ENCODE results near the gene PARVB. TPM values are rescaled to one million over a fixed set of nuclear protein-coding genes. Genes with fewer than 3 reads are reported as not detected.
A peak's percentile ranks its signal among the peaks of the same experiment; 100 is the strongest.

The PARVB gene
- total and polyA plus RNA-seq, 2 of the 8 experiments (the other 6 are each of a cell fraction or from before 2014, with no cell fraction given), result 14.5 to 18.6 TPM

DNA sequence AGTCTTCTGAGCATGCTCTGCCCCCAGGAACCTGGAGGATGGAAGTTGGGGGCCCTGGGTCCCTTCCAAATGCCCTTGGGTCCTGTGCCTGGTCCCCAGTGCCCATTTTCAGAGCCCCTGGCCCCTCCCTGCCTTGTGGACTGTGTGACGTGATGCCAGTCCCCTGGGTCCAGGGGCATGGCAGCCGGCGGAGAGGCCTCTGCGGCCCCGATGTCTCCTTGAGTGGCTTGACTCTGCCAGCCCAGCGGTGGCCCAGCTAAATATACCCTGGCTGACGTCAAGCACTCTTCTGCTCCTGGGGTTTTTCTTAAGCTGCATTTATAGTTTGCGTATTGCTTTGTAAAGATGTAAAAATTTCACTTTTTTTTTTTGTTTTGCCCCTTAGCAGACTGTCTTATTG lies 121.4 kb downstream of the PARVB start:
- Histone ChIP-seq H3K9me3 (ENCODE audit: insufficient read depth in 2 of 2, low read depth in 1 of 2, low read length in 1 of 2) (no peaks in the 10 kb centered on the region), H3K56ac (replicated peaks; ENCODE audit: insufficient read length, low read depth, low read length) (peak overlapping the region; percentile 94), H2BK5ac (ENCODE audit: low read depth, low read length) (peak overlapping the region; percentile 100), H3K36me3 (ENCODE audit: control insufficient read depth in 2 of 4, insufficient read depth in 4 of 4, low read length in 3 of 4) (no peaks in the 10 kb centered on the region), H3K23me2 (ENCODE audit: low read depth, low read length) (peaks cover 7% of the 10 kb centered on the region), H3K4me3 (ENCODE audit: extremely low read depth in 1 of 4, insufficient read depth in 2 of 4, low read depth in 3 of 4, low read length in 4 of 4) (no peak overlapping the region), H3K9ac (replicated peaks in 1 of 4; ENCODE audit: extremely low read depth in 1 of 4, low read depth in 3 of 4, low read length in 3 of 4) (no peak overlapping the region), H3K4me1 (replicated peaks in 1 of 4; ENCODE audit: control insufficient read depth in 3 of 4, insufficient read depth in 4 of 4, low read length in 3 of 4) (peaks cover 19 to 48% (median 41%) of the 10 kb centered on the region in 4 experiments), H3K4me2 (ENCODE audit: insufficient read depth in 1 of 2, low read depth in 2 of 2, low read length in 2 of 2) (peak overlapping the region in 1 of 2 experiments; percentile 76; a peak in 1 of 4 replicates), H4K5ac (ENCODE audit: insufficient read length, low read depth, low read length) (peak overlapping the region; percentile 45), H2AFZ (ENCODE audit: low read length) (no peak overlapping the region), H2AK5ac (ENCODE audit: low read depth, low read length) (peak overlapping the region; percentile 43), H3K18ac (ENCODE audit: extremely low read depth, low read length) (peak overlapping the region; percentile 99; the same call in 1 of the 2 replicates), H3K79me1 (ENCODE audit: low read depth, low read length) (no peaks in the 10 kb centered on the region), H2BK15ac (ENCODE audit: low read length) (no peak overlapping the region), H4K91ac (replicated peaks; ENCODE audit: insufficient read length, low read length) (peak overlapping the region; percentile 100), H4K20me1 (replicated peaks in 1 of 2; ENCODE audit: control insufficient read depth in 1 of 2, insufficient read depth in 2 of 2, low read length in 2 of 2) (peaks cover 0 to 4% of the 10 kb centered on the region in 2 experiments), H3K27me3 (replicated peaks in 1 of 4; ENCODE audit: control insufficient read depth in 3 of 4, extremely low read depth in 1 of 4, insufficient read depth in 3 of 4, low read length in 3 of 4) (no peaks in the 10 kb centered on the region), H3K79me2 (ENCODE audit: control insufficient read depth in 1 of 2, insufficient read depth in 2 of 2, low read length in 2 of 2) (no peaks in the 10 kb centered on the region), H2BK20ac (ENCODE audit: low read length) (peak overlapping the region; percentile 89; the same call in 1 of the 2 replicates), H3K14ac (ENCODE audit: insufficient read length) (no peak overlapping the region), H2BK12ac (ENCODE audit: low read depth, low read length) (peak overlapping the region; percentile 45), H3K27ac (ENCODE audit: low read depth, low read length) (peak overlapping the region; percentile 12; the same call in 1 of the 2 replicates), H2BK120ac (replicated peaks; ENCODE audit: low read depth, low read length) (peak overlapping the region; percentile 100), H3K23ac (ENCODE audit: insufficient read length) (no peak overlapping the region), H3K4ac (replicated peaks; ENCODE audit: insufficient read length, low read depth, low read length) (peak overlapping the region; percentile 24), H4K8ac (ENCODE audit: extremely low read depth, insufficient read depth, low read length) (peak overlapping the region; percentile 62)
- FAIRE-seq, result no peak
- WGBS, 2 experiments (ENCODE audit: extremely low coverage in 1 of 2, insufficient coverage in 1 of 2, insufficient read length in 1 of 2, insufficient replicate concordance in 2 of 2, low coverage in 1 of 2, low lambda C conversion rate in 2 of 2, missing lambda C conversion rate in 1 of 2), result 84% methylated on average over 8 of the region's 8 CpGs; no CpG with 5 or more reads in 1 of the 2 experiments
- ChIA-PET POLR2A (ENCODE audit: partially characterized antibody) (interaction anchor here (0.6 to 4.4 kb wide), 7 partner anchors 11 to 117 kb away, joined by 3 to 22 read pairs (median 3); partner anchors contain the start of gene PARVG), CTCF (ENCODE audit: partially characterized antibody) (interaction anchor here (0.6 to 2.6 kb wide), 6 partner anchors 60 to 479 kb away, joined by 3 to 16 read pairs (median 3); no protein-coding TSS in a partner anchor)
- no peak for TF ChIP-seq TBP (IDR thresholded peaks at IDR 0.05; ENCODE audit: low read depth, low read length)
- TF ChIP-seq SIX5 (IDR thresholded peaks at IDR 0.05; ENCODE audit: low read depth, low read length), result no peak
- TF ChIP-seq BCL11A (IDR thresholded peaks at IDR 0.05; ENCODE audit: low read depth in 2 of 2, low read length in 2 of 2), result no peak
- TF ChIP-seq JUND (IDR thresholded peaks at IDR 0.05; ENCODE audit: low read length), result no peak
- TF ChIP-seq, protein P1, sequence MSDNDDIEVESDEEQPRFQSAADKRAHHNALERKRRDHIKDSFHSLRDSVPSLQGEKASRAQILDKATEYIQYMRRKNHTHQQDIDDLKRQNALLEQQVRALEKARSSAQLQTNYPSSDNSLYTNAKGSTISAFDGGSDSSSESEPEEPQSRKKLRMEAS (IDR thresholded peaks at IDR 0.05), result no peak
- no peak for TF ChIP-seq FOSL1 (IDR thresholded peaks at IDR 0.05; ENCODE audit: insufficient read depth, low read depth, low read length)
- no peak for TF ChIP-seq POLR2A (IDR thresholded peaks at IDR 0.05; ENCODE audit: control extremely low read depth in 1 of 2, low read depth in 2 of 2, low read length in 2 of 2)
- no peak for TF ChIP-seq TCF12 (IDR thresholded peaks at IDR 0.05; ENCODE audit: low read depth, low read length)
- no peak for TF ChIP-seq MAFK (IDR thresholded peaks at IDR 0.05; ENCODE audit: low read depth, low read length)
- TF ChIP-seq EZH2 (IDR thresholded peaks at IDR 0.05; ENCODE audit: low read depth, low read length, severe bottlenecking), result no peak
- no peak for DNase-seq (ENCODE audit: low read depth in 1 of 2, low spot score in 2 of 2)
